CD1c-positive myeloid dendritic cell (primary cell): Measurements from ENCODE around the gene IMMP2L.
A peak's percentile ranks its signal among the peaks of the same experiment; 100 is the strongest.
"Not testable (repeated sequence)": the region's sequence is repeated elsewhere in the genome, so short reads cannot be mapped to it uniquely, and the experiment has no call there.

ENCODE experiments used
- DNase-seq: peaks from one replicate; pipeline ENCODE4 v3.0.0-alpha.2; 2016; ENCODE audit errors: extremely low spot score

The IMMP2L gene

DNA sequence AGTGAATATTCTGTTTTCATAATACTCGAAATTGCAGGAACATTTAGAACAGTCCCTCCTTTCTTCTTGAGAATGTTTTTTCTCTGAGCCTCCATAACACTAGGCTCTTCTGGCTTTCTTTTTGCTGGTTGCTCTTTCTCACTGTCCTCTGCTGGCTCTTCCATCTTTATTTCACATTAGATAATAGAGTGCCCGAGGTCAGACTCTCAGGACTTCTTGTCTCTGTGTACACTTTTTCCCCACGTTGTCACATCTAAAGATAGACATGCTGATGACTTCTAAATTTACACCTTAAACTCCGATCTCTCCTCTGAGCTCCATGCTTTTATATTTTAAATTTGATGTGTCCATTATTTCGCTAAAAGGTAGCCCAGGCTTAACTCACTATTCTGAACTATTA is 486.8 kb downstream of the IMMP2L start:
- no peak for DNase-seq

- DNase-seq, result no peak
Measured at GRCh38 chr7:111074748-111075146, 487.5 kb downstream of the IMMP2L start.

GRCh38 chr7:111074071-111074747 is 488.1 kb downstream of the IMMP2L start:
- peak; percentile 36 for DNase-seq

DNA sequence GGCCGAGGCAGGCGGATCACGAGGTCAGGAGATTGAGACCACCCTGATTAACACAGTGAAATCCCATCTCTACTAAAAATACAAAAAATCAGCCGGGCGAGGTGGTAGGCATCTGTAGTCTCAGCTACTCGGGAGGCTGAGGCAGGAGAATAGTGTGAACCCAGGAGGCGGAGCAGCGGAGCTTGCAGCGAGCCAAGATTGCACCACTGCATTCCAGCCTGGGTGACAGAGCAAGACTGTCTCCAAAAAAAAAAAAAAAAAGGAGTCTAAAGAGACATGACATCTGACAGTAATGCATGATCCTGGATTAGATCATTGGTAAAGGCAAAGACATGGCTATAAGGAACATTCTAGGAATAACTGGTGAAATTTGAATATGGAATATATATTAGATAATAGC is 489.6 kb downstream of the IMMP2L start:
- not testable (repeated sequence) for DNase-seq

GRCh38 chr7:111071556-111071955 is 490.7 kb downstream of the IMMP2L start:
- no peak for DNase-seq

DNA sequence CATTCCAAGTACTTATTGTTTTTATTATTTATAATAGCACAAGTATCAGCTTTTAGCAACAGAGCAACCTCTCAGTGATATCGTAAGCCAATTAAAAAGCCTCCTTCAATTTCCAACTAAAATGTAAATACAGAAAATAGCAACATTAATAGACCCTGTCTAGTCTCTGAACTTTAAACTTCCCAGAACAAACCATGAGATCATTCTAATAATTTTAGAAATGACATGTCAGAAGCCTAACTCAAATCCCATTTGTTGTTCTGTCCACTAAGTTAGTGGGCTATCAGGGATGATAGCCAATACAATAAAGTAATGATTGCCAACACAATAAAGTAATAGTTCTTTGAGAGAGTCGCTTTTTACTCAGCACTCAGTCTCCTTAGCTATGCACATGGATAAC is 493.7 kb downstream of the IMMP2L start:
- DNase-seq, result no peak

DNA sequence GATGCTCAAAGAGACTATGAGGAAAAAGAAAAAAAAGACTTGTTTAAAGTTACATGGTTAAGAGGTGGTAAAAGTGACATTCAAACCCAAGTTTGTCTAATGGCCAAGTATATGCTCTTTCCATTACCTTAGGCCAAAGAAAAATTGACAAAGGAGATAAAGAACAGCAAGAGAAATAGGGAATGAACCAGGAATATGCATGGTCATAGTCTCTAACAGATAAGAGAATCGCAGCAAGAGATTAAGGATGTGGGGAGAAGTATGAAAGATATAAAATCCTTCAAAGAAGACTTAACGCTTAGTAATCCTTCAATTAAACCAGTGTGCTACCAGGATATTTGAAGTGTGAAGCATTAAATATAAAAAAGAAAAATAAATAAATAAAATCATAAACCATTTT is 494.6 kb downstream of the IMMP2L start:
- no peak for DNase-seq

- DNase-seq, result no peak
Measured at GRCh38 chr7:111067251-111067650, 495.0 kb downstream of the IMMP2L start.

- no peak for DNase-seq
Measured at GRCh38 chr7:111063166-111063565, 499.1 kb downstream of the IMMP2L start.

DNA sequence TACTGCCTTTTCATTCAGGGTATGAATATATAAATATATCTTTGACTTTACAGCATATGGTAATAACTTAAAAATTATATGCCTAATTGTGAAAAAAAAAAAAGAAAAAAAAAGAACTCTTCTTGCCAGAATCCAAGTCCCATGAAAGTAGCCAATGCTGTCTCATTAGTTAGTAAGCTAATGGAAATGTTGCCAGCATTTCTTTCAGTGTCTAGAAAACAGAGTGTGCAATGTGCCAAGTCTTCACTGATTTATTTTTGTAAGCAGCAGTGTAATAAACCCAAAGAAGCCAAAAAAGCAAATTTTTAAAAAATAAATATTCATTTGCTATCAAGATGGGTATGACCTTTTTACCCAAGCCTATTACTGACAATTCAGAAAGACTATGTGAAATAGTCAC is 502.5 kb downstream of the IMMP2L start:
- no peak for DNase-seq

DNA sequence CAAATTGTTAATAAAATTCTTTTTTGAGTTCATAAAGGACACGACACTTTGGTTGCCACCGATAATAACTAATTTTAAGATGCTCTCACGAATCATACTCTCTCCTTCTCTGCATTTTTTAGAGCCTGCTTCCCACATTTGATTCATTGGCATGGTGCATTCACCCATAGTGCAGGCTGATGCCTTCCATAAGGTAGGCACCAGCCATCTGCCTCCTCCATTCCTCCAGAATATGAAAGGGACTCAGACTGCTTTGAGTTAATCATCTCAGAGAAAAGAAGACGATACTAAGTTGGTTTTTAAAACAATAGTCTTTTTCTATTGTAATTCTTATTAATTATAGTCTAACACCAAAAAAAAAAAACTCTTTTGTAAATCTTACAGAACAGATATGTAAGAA is 505.2 kb downstream of the IMMP2L start:
- no peak for DNase-seq

DNA sequence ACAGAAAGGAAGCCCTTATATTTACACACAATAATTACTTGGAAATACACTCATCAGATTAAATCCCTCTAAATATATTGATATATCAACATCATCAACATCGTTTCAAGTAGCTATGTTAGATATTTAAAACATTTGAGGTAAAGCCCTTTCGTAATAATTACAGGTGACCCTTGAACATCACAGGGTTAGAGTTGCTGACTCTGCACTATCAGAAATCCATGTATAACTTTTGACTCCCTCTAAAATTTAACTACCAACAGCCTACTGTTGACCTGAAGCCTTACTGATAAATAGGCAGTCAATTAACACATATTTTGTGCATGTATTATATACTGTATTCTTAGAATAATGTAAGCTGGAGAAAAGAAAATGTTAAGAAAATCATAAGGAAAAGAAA is 505.9 kb downstream of the IMMP2L start:
- DNase-seq, result no peak

GRCh38 chr7:111053035-111053434 is 509.3 kb downstream of the IMMP2L start:
- no peak for DNase-seq

- DNase-seq, result no peak
Measured at GRCh38 chr7:111051832-111052231, 510.5 kb downstream of the IMMP2L start.

- no peak for DNase-seq
Measured at GRCh38 chr7:111050875-111051416, 511.3 kb downstream of the IMMP2L start.

DNA sequence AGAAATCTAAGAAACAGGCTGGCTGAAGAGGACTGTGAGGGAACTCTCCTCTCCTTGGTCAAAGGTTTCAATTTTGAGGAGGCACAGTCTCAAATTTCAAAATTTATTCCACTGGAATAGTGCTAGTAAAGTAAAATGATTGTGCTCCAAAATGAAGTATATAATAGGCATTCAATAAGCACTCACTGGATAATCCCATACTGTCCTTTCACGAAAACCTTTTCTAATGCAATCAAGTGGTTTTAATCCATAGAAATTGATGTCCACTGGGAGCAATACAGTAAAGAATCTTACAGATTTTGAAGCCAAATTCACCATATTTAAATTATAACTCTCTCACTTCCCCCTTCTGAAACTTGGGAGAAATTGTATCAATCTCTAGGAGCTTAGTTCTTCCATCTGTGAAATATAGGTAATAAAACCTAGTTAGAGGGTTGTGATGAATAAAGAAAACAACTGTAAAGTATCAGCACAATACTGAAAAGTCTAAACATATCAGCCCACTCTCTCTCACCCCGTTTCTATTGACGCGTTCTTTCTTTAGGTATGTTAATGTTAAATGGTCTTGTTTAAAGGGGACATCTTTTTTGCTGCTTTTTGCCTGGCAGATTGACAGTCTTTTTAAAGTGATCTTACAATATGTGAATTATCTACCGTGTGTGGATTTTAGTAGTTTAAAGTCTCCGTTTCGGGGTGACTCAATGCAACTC is 512.2 kb downstream of the IMMP2L start:
- no peak for DNase-seq

GRCh38 chr7:111047595-111047994 is 514.7 kb downstream of the IMMP2L start:
- no peak for DNase-seq

GRCh38 chr7:111045449-111045848 is 516.8 kb downstream of the IMMP2L start:
- DNase-seq, result no peak

DNA sequence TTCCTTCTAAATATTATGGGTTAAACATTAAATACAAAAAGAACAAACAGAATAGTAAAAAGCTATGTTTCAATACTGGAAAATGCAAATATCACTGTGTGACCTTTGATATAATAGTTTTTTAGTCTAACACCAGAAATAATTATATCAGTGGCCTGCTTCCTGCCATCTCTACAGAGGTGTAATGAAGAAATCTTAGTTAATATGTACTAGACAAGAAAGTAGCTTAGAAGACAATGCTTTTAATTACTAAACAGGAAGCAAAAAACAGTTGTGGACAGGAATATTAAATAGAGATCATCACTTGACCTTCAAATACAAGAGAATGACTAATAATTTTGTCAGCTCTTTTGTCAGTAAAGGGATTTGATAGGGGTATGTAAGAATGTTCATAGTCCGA is 518.7 kb downstream of the IMMP2L start:
- no peak for DNase-seq

DNA sequence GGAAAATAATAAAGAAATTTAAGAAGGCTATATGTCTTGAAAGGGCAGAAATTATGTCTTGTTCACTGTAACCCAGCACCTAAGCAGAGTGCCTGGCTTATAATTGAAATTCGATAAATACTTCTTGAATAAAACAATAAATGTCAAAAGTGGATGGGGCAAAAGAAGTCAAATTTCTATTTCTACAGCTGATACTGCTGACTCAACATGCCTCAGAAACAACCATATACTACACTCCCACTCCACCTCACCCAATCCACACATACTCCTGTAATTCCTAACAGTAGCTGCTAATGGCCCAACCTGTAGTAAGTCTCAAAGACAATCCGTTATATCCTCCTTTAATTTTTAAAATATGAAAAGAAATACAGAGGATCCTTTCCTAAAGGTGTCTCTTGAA is 519.5 kb downstream of the IMMP2L start:
- no peak for DNase-seq

- no peak for DNase-seq
Measured at GRCh38 chr7:111041577-111041976, 520.7 kb downstream of the IMMP2L start.

- DNase-seq, result no peak
Measured at GRCh38 chr7:111038185-111038584, 524.1 kb downstream of the IMMP2L start.

DNA sequence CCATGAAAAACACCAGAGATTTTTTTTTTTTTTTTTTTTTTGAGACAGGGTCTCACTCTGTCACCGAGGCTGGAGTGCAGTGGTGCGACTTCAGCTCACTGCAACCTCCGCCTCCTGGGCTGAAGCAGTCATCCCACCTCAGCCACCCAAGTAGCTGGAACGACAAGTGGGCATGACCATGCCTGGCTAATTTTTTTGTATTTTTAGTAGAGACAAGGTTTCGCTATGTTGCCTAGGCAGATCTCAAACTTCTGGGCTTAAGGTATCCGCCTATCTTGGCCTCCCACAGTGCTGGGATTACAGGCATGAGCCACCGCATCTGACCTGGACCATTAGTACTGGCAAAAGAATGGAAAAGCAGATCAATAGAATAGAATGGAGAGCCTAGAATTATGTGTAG is 530.4 kb downstream of the IMMP2L start:
- DNase-seq, result no peak
